ENCODE results near the gene CYTIP.

DNA sequence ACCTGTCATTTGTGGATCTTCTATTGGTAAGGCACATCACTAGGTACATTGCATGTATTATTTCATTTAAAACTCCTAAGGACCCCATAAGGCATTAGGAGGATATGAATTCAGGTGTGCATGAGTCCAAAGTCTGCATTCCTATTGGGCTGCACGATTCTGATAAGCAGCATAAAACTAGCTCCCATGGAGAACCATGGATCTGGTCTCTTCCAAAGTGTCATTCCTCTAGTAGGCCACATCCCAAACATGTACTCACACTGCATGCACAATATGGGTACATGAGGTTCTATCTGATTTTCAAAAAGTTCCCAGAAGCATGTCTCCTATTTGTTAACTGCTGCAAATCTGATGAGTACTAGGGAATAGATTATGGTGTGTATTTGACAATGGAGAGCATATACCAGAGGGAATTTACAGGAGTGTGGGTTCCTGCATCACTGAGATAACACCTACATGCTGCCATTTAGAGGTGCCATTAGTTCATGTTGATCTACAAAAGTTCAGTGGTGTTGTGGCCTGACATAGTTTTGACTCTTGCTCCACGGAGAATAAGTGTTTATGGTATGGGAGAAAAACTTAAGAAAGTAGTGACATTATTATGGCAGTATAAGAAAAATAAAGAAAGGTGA lies 11.3 kb downstream of the CYTIP start:
- TF ChIP-seq, protein P1, sequence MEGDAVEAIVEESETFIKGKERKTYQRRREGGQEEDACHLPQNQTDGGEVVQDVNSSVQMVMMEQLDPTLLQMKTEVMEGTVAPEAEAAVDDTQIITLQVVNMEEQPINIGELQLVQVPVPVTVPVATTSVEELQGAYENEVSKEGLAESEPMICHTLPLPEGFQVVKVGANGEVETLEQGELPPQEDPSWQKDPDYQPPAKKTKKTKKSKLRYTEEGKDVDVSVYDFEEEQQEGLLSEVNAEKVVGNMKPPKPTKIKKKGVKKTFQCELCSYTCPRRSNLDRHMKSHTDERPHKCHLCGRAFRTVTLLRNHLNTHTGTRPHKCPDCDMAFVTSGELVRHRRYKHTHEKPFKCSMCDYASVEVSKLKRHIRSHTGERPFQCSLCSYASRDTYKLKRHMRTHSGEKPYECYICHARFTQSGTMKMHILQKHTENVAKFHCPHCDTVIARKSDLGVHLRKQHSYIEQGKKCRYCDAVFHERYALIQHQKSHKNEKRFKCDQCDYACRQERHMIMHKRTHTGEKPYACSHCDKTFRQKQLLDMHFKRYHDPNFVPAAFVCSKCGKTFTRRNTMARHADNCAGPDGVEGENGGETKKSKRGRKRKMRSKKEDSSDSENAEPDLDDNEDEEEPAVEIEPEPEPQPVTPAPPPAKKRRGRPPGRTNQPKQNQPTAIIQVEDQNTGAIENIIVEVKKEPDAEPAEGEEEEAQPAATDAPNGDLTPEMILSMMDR (CRISPR knock-in tag; IDR thresholded peaks at IDR 0.05): no peak
- TF ChIP-seq, protein P2, sequence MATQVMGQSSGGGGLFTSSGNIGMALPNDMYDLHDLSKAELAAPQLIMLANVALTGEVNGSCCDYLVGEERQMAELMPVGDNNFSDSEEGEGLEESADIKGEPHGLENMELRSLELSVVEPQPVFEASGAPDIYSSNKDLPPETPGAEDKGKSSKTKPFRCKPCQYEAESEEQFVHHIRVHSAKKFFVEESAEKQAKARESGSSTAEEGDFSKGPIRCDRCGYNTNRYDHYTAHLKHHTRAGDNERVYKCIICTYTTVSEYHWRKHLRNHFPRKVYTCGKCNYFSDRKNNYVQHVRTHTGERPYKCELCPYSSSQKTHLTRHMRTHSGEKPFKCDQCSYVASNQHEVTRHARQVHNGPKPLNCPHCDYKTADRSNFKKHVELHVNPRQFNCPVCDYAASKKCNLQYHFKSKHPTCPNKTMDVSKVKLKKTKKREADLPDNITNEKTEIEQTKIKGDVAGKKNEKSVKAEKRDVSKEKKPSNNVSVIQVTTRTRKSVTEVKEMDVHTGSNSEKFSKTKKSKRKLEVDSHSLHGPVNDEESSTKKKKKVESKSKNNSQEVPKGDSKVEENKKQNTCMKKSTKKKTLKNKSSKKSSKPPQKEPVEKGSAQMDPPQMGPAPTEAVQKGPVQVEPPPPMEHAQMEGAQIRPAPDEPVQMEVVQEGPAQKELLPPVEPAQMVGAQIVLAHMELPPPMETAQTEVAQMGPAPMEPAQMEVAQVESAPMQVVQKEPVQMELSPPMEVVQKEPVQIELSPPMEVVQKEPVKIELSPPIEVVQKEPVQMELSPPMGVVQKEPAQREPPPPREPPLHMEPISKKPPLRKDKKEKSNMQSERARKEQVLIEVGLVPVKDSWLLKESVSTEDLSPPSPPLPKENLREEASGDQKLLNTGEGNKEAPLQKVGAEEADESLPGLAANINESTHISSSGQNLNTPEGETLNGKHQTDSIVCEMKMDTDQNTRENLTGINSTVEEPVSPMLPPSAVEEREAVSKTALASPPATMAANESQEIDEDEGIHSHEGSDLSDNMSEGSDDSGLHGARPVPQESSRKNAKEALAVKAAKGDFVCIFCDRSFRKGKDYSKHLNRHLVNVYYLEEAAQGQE (IDR thresholded peaks at IDR 0.05; ENCODE audit: borderline replicate concordance in 1 of 2, low read depth in 1 of 2, low read length in 2 of 2): no peak
- TF ChIP-seq, protein P3, sequence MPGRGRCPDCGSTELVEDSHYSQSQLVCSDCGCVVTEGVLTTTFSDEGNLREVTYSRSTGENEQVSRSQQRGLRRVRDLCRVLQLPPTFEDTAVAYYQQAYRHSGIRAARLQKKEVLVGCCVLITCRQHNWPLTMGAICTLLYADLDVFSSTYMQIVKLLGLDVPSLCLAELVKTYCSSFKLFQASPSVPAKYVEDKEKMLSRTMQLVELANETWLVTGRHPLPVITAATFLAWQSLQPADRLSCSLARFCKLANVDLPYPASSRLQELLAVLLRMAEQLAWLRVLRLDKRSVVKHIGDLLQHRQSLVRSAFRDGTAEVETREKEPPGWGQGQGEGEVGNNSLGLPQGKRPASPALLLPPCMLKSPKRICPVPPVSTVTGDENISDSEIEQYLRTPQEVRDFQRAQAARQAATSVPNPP (CRISPR knock-in tag; IDR thresholded peaks at IDR 0.05): no peak
- no peak for TF ChIP-seq KLF9 (CRISPR knock-in tag; IDR thresholded peaks at IDR 0.05; ENCODE audit: low read depth)
- TF ChIP-seq POLR2AphosphoS5 (IDR thresholded peaks at IDR 0.05; ENCODE audit: low read depth, low read length): no peak
- TF ChIP-seq TCF12 (IDR thresholded peaks at IDR 0.05): no peak
- TF ChIP-seq TCF12 (CRISPR knock-in tag; IDR thresholded peaks at IDR 0.05): no peak
- TF ChIP-seq, protein P4, sequence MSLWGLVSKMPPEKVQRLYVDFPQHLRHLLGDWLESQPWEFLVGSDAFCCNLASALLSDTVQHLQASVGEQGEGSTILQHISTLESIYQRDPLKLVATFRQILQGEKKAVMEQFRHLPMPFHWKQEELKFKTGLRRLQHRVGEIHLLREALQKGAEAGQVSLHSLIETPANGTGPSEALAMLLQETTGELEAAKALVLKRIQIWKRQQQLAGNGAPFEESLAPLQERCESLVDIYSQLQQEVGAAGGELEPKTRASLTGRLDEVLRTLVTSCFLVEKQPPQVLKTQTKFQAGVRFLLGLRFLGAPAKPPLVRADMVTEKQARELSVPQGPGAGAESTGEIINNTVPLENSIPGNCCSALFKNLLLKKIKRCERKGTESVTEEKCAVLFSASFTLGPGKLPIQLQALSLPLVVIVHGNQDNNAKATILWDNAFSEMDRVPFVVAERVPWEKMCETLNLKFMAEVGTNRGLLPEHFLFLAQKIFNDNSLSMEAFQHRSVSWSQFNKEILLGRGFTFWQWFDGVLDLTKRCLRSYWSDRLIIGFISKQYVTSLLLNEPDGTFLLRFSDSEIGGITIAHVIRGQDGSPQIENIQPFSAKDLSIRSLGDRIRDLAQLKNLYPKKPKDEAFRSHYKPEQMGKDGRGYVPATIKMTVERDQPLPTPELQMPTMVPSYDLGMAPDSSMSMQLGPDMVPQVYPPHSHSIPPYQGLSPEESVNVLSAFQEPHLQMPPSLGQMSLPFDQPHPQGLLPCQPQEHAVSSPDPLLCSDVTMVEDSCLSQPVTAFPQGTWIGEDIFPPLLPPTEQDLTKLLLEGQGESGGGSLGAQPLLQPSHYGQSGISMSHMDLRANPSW (CRISPR knock-in tag; IDR thresholded peaks at IDR 0.05; ENCODE audit: borderline replicate concordance): no peak
- TF ChIP-seq MTF2 (CRISPR knock-in tag; IDR thresholded peaks at IDR 0.05; ENCODE audit: borderline replicate concordance): no peak
- TF ChIP-seq ATRX (CRISPR knock-in tag; IDR thresholded peaks at IDR 0.05; ENCODE audit: borderline replicate concordance): no peak
- TF ChIP-seq PHF8 (CRISPR knock-in tag; IDR thresholded peaks at IDR 0.05): no peak
- TF ChIP-seq, protein P5, sequence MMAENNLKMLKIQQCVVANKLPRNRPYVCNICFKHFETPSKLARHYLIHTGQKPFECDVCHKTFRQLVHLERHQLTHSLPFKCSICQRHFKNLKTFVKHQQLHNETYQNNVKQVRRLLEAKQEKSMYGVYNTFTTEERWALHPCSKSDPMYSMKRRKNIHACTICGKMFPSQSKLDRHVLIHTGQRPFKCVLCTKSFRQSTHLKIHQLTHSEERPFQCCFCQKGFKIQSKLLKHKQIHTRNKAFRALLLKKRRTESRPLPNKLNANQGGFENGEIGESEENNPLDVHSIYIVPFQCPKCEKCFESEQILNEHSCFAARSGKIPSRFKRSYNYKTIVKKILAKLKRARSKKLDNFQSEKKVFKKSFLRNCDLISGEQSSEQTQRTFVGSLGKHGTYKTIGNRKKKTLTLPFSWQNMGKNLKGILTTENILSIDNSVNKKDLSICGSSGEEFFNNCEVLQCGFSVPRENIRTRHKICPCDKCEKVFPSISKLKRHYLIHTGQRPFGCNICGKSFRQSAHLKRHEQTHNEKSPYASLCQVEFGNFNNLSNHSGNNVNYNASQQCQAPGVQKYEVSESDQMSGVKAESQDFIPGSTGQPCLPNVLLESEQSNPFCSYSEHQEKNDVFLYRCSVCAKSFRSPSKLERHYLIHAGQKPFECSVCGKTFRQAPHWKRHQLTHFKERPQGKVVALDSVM (CRISPR knock-in tag; IDR thresholded peaks at IDR 0.05): no peak
- TF ChIP-seq HNF4G (IDR thresholded peaks at IDR 0.05; ENCODE audit: borderline replicate concordance, low read depth, low read length): no peak
- TF ChIP-seq HNF4G (CRISPR knock-in tag; IDR thresholded peaks at IDR 0.05; ENCODE audit: borderline replicate concordance, low read depth): no peak
